ENCODE results near the gene P2RX6.

The P2RX6 gene

GRCh38 chr22:21020802-21021429 is 6.0 kb downstream of the P2RX6 start:
- H3K4me1 Mint-ChIP-seq (ENCODE audit: low read depth in 2 of 2) = peaks cover 11 to 18% of the 10 kb centered on the region in 2 donors
- no peaks in the 10 kb centered on the region for H3K36me3 Mint-ChIP-seq (ENCODE audit: insufficient read depth)
- DNase-seq (no peak), ATAC-seq (replicated peaks) (peak; percentile 68)
- no peak overlapping the region for H3K4me3 Mint-ChIP-seq
- H3K9me3 Mint-ChIP-seq = no peaks in the 10 kb centered on the region
- no peaks in the 10 kb centered on the region for H3K27me3 Mint-ChIP-seq
- peak overlapping the region; percentile 30 to 72 for H3K27ac Mint-ChIP-seq

- ATAC-seq (replicated peaks) = no peak
These were observed 7.5 kb downstream of the P2RX6 start for GRCh38 chr22:21022507-21022906.

GRCh38 chr22:21022955-21023614 is 8.1 kb downstream of the P2RX6 start:
- H3K4me1 Mint-ChIP-seq (ENCODE audit: low read depth in 2 of 2) = peaks cover 12 to 14% of the 10 kb centered on the region in 2 donors
- H3K27me3 Mint-ChIP-seq = no peaks in the 10 kb centered on the region
- no peaks in the 10 kb centered on the region for H3K36me3 Mint-ChIP-seq (ENCODE audit: insufficient read depth)
- ATAC-seq (replicated peaks) (no peak), DNase-seq (no peak)
- no peaks in the 10 kb centered on the region for H3K9me3 Mint-ChIP-seq
- no peak overlapping the region for H3K4me3 Mint-ChIP-seq
- no peak overlapping the region for H3K27ac Mint-ChIP-seq

More at GRCh38 chr22:21022507-21022906, 7.5 kb downstream of the P2RX6 start:
- no peaks in the 10 kb centered on the region for H3K9me3 Mint-ChIP-seq
- H3K27me3 Mint-ChIP-seq = no peaks in the 10 kb centered on the region
- no peak overlapping the region for H3K4me3 Mint-ChIP-seq
- DNase-seq = no peak
- H3K36me3 Mint-ChIP-seq (ENCODE audit: insufficient read depth) = no peaks in the 10 kb centered on the region
- peaks cover 12 to 16% of the 10 kb centered on the region in 2 donors for H3K4me1 Mint-ChIP-seq (ENCODE audit: low read depth in 2 of 2)
- H3K27ac Mint-ChIP-seq = no peak overlapping the region

GRCh38 chr22:21025266-21025665 is 10.3 kb downstream of the P2RX6 start:
- DNase-seq = no peak
- Mint-ChIP-seq H3K27me3 (peaks cover 10 to 15% of the 10 kb centered on the region in 2 donors), H3K9me3 (no peaks in the 10 kb centered on the region), H3K4me1 (ENCODE audit: low read depth in 2 of 2) (peaks cover 12 to 13% of the 10 kb centered on the region in 2 donors), H3K36me3 (ENCODE audit: insufficient read depth) (no peaks in the 10 kb centered on the region), H3K4me3 (peak overlapping the region; percentile 57 to 64), H3K27ac (peak overlapping the region; percentile 79 to 86)
- ATAC-seq (replicated peaks) = peak; percentile 84

GRCh38 chr22:21025763-21026755 is 11.1 kb downstream of the P2RX6 start:
- peak overlapping the region; percentile 79 to 86 for H3K27ac Mint-ChIP-seq
- H3K27me3 Mint-ChIP-seq = peaks cover 18 to 23% of the 10 kb centered on the region in 2 donors
- peak overlapping the region; percentile 57 to 64 for H3K4me3 Mint-ChIP-seq
- H3K36me3 Mint-ChIP-seq (ENCODE audit: insufficient read depth) = peaks cover 2% of the 10 kb centered on the region
- DNase-seq (no peak), ATAC-seq (replicated peaks) (no peak)
- H3K4me1 Mint-ChIP-seq (ENCODE audit: low read depth in 2 of 2) = peaks cover 12 to 15% of the 10 kb centered on the region in 2 donors
- H3K9me3 Mint-ChIP-seq = no peaks in the 10 kb centered on the region

- Mint-ChIP-seq H3K4me1 (ENCODE audit: low read depth in 2 of 2) (peaks cover 12 to 16% of the 10 kb centered on the region in 2 donors), H3K27me3 (peaks cover 24 to 32% of the 10 kb centered on the region in 2 donors), H3K9me3 (no peaks in the 10 kb centered on the region), H3K27ac (no peak overlapping the region), H3K4me3 (no peak overlapping the region), H3K36me3 (ENCODE audit: insufficient read depth) (peaks cover 2% of the 10 kb centered on the region)
- ATAC-seq (replicated peaks) (no peak), DNase-seq (no peak)
These were observed 12.1 kb downstream of the P2RX6 start for GRCh38 chr22:21026783-21027692.

- Mint-ChIP-seq H3K4me1 (ENCODE audit: low read depth in 2 of 2) (peaks cover 12 to 16% of the 10 kb centered on the region in 2 donors), H3K36me3 (ENCODE audit: insufficient read depth) (peaks cover 2% of the 10 kb centered on the region), H3K9me3 (no peaks in the 10 kb centered on the region), H3K27ac (no peak overlapping the region), H3K27me3 (peaks cover 32 to 45% of the 10 kb centered on the region in 2 donors), H3K4me3 (no peak overlapping the region)
- DNase-seq (no peak), ATAC-seq (replicated peaks) (no peak)
These were observed 13.6 kb downstream of the P2RX6 start for GRCh38 chr22:21028277-21029251.

- H3K27me3 Mint-ChIP-seq = peaks cover 34 to 55% of the 10 kb centered on the region in 2 donors
- no peak for ATAC-seq (replicated peaks)
- DNase-seq = no peak
- H3K27ac Mint-ChIP-seq = no peak overlapping the region
- H3K36me3 Mint-ChIP-seq (ENCODE audit: insufficient read depth) = peaks cover 2% of the 10 kb centered on the region
- peaks cover 12 to 16% of the 10 kb centered on the region in 2 donors for H3K4me1 Mint-ChIP-seq (ENCODE audit: low read depth in 2 of 2)
- no peaks in the 10 kb centered on the region for H3K9me3 Mint-ChIP-seq
- H3K4me3 Mint-ChIP-seq = no peak overlapping the region
These were observed 14.6 kb downstream of the P2RX6 start for GRCh38 chr22:21029486-21030025.

GRCh38 chr22:21030032-21030431 is 15.1 kb downstream of the P2RX6 start:
- Mint-ChIP-seq H3K36me3 (ENCODE audit: insufficient read depth) (peaks cover 2% of the 10 kb centered on the region), H3K27me3 (peaks cover 39 to 59% of the 10 kb centered on the region in 2 donors), H3K4me1 (ENCODE audit: low read depth in 2 of 2) (peaks cover 10 to 14% of the 10 kb centered on the region in 2 donors), H3K9me3 (no peaks in the 10 kb centered on the region), H3K27ac (no peak overlapping the region), H3K4me3 (peak overlapping the region in 1 of 2 donors; percentile 21)
- ATAC-seq (replicated peaks) (no peak), DNase-seq (no peak)

GRCh38 chr22:21030621-21031544 is 15.9 kb downstream of the P2RX6 start:
- no peak for ATAC-seq (replicated peaks)
- H3K9me3 Mint-ChIP-seq = no peaks in the 10 kb centered on the region
- H3K36me3 Mint-ChIP-seq (ENCODE audit: insufficient read depth) = peaks cover 2% of the 10 kb centered on the region
- H3K4me3 Mint-ChIP-seq = peak overlapping the region in 1 of 2 donors; percentile 52
- peaks cover 47 to 67% of the 10 kb centered on the region in 2 donors for H3K27me3 Mint-ChIP-seq
- no peak overlapping the region for H3K27ac Mint-ChIP-seq
- H3K4me1 Mint-ChIP-seq (ENCODE audit: low read depth in 2 of 2) = peaks cover 2 to 5% of the 10 kb centered on the region in 2 donors
- no peak for DNase-seq
